Stomach (tissue), 9 donors: ENCODE results near the gene ZDHHC9. TPM values are rescaled to one million over a fixed set of nuclear protein-coding genes. Genes with fewer than 3 reads are reported as not detected.

Source experiments
- DNase-seq, 2 donors: peaks; one replicate each; pipeline versions ENCODE4 v3.0.0 to v3.0.0-alpha.2; 2013 to 2019
- H3K27ac ChIP-seq, 5 donors: fragments of 200-600 bp in 4 of 5; sonication (generic) in 4 of 5; one replicate each; pipeline ENCODE4 v1.5.1; 2013 to 2019; ENCODE audit warnings: mild to moderate bottlenecking in 1 of 5, moderate library complexity in 1 of 5
- H3K27me3 ChIP-seq, 3 donors: fragments of 200-600 bp; sonication (generic); one replicate each; pipeline ENCODE4 v1.5.1; 2017 to 2019; ENCODE audit warnings: mixed run types in 1 of 3
- H3K36me3 ChIP-seq, 4 donors: fragments of 200-600 bp; sonication (generic); 1 replicate in 3 of 4; 2 replicates in 1 of 4; pipeline ENCODE4 v1.5.1; 2016 to 2019
- H3K4me1 ChIP-seq, 4 donors: fragments of 200-600 bp; sonication (generic); one replicate each; pipeline ENCODE4 v1.5.1; 2016 to 2019
- H3K4me3 ChIP-seq, 4 donors: fragments of 200-600 bp; sonication (generic) in 3 of 4; one replicate each; pipeline ENCODE4 v1.5.1; 2016 to 2019; ENCODE audit warnings: mild to moderate bottlenecking in 1 of 4
- H3K9me3 ChIP-seq, 4 donors: fragments of 200-600 bp; sonication (generic); one replicate each; pipeline ENCODE4 v1.5.1; 2016 to 2019
- EP300 ChIP-seq: sonication (generic); formaldehyde crosslinking; IDR thresholded peaks from one replicate; pipeline ENCODE4 v1.6.1; 2017; ENCODE audit warnings: antibody characterized with exemption
- POLR2A ChIP-seq, 4 donors: fragments of 450-650 bp; IDR thresholded peaks; one replicate each; pipeline ENCODE4 v1.6.1; 2016; ENCODE audit warnings: antibody characterized with exemption in 4 of 4, control low read depth in 2 of 4, mild to moderate bottlenecking in 1 of 4, moderate library complexity in 1 of 4
- POLR2AphosphoS5 ChIP-seq, 3 donors: sonication (generic); formaldehyde crosslinking; IDR thresholded peaks; one replicate each; pipeline ENCODE4 v1.6.1; 2016; ENCODE audit warnings: antibody characterized with exemption in 3 of 3
- WGBS, 5 donors: extraction: QIAGEN DNeasy Blood & Tissue Kit in 3 of 5; methylation state at CpG; one replicate each; pipeline versions ENCODE4 v1.1.5 to v1.1.7; 2013 to 2018; 5-methylcytosine and 5-hydroxymethylcytosine counted together
- intact Hi-C: fragments of 100-400 bp; cut with DNase I; formaldehyde crosslinking; loops from one replicate; pipeline ENCODE4 v1.15.1; 2023; ENCODE audit warnings: low total_unique reads
- polyA plus RNA-seq, 3 donors: library from polyadenylated mRNA; stranded (reverse); fragments of 200-250 nt; gene quantifications; one replicate each; pipeline ENCODE4 v1.2.3, GENCODE V29; 2013
- total RNA-seq, 5 donors: library from RNA; depleted of rRNA; stranded (reverse); fragments of >200 nt; gene quantifications; one replicate each; pipeline versions ENCODE4 v1.1.0 to v1.2.3, GENCODE V29; 2014 to 2016
- TF ChIP-seq, protein P1 (sequence below), 7 experiments: fragments of 450-650 bp in 4 of 7; fragments of 200-600 bp in 3 of 7; sonication (generic) in 3 of 7; IDR thresholded peaks; one replicate each; pipeline ENCODE4 v1.5.1; 2016 to 2019; ENCODE audit warnings: antibody characterized with exemption in 7 of 7, control low read depth in 2 of 7, mild to moderate bottlenecking in 1 of 7
- donor health status: healthy with polysubstance abuse.
- donor health status: Bipolar disorder and iron deficiency.
- donor health status: healthy.

ZDHHC9 gene
- total and polyA plus RNA-seq, 8 donors, result 8.1 to 30.1 (median 17.4) TPM; not detected in 1

DNA sequence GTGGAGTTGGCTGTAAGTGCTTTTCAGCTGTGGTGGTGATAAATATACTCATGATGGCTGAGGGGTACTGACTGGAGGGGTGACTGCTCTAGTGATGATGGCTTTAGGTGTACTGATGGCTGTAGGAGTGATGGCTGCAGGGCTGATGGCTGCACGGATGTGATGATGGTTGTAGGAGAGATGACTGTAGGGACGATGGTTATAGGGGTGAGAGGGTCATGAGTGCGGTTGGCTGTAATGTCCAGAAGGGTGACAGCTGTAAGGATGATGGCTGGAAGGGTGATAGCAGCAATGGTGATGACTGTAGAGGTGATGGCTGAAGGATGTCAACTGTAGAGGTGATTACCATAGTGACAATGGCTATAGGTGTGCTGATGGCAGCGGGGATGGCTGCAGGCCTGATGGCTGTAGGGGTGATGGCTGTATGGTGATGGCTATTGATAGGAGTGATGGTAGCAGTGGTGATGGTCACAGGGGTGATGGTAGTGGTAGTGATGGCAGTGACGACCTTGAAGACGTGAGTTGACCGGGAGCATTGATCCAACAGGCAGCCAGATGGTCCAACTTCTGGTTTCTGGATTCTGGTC, 64.5 kb downstream of the ZDHHC9 start:
- peak overlapping the region in 3 of 5 donors; percentile 16 to 74 (median 68) for H3K27ac ChIP-seq
- 73 to 90% (median 81%) methylated on average over 5 to 7 of the region's 7 CpGs for WGBS, 5 donors
- no peaks in the 10 kb centered on the region for H3K9me3 ChIP-seq
- H3K27me3 ChIP-seq, result no peaks in the 10 kb centered on the region
- H3K36me3 ChIP-seq, result no peaks in the 10 kb centered on the region
- TF ChIP-seq, protein P1, sequence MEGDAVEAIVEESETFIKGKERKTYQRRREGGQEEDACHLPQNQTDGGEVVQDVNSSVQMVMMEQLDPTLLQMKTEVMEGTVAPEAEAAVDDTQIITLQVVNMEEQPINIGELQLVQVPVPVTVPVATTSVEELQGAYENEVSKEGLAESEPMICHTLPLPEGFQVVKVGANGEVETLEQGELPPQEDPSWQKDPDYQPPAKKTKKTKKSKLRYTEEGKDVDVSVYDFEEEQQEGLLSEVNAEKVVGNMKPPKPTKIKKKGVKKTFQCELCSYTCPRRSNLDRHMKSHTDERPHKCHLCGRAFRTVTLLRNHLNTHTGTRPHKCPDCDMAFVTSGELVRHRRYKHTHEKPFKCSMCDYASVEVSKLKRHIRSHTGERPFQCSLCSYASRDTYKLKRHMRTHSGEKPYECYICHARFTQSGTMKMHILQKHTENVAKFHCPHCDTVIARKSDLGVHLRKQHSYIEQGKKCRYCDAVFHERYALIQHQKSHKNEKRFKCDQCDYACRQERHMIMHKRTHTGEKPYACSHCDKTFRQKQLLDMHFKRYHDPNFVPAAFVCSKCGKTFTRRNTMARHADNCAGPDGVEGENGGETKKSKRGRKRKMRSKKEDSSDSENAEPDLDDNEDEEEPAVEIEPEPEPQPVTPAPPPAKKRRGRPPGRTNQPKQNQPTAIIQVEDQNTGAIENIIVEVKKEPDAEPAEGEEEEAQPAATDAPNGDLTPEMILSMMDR (IDR thresholded peaks at IDR 0.05), result no peak
- no peak for TF ChIP-seq POLR2AphosphoS5 (IDR thresholded peaks at IDR 0.05)
- TF ChIP-seq EP300, result no peak
- no peak for TF ChIP-seq POLR2A (IDR thresholded peaks at IDR 0.05)
- peaks cover 0 to 10% (median 0%) of the 10 kb centered on the region in 4 donors for H3K4me1 ChIP-seq
- intact Hi-C loops, result no loop called here
- no peak overlapping the region for H3K4me3 ChIP-seq
- no peak for DNase-seq

DNA sequence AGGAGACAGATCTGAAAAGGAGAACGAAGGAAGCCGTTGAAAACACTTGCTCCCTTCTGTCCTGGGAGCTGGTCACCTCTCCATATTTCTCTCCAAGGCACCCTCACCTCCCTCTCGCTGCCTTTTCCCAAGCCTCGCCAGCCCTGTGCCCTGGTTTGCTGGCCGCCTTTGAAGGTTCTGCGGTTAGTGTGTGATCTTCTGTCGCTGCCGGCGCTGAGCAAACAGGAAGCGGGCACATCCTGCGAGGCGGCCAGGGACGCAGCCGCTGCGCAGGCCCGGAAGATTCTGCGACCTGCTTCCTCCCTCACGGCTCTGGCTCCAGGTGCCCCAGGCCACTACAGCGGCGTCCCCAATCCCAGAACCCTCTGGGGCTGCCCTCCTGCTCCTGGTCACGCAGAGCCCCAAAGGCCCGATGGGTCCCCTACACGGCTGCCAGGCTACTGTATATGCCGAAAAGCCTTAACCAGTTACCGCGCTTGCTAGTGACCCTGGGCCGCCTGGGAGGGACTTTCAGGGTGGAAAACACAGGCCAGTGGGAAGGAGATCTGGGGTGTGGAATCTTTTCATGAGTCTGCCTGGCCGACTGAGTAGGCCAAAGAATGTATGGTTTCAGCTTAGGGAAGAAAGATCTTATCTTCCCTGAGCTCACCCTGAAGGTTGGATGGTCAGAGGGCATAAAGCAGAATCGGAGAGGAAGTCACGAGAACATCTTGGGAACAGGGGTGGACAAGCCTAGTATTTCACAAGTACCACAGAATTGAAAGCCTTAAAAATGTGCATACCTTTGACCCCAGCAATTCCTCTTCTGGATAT, 66.3 kb downstream of the ZDHHC9 start:
- Histone ChIP-seq H3K27ac (peak overlapping the region; percentile 22 to 83 (median 74)), H3K4me1 (peaks cover 0 to 10% (median 0%) of the 10 kb centered on the region in 4 donors), H3K27me3 (no peaks in the 10 kb centered on the region), H3K4me3 (peak overlapping the region in 2 of 4 donors; percentile 1 to 22), H3K9me3 (no peaks in the 10 kb centered on the region), H3K36me3 (no peaks in the 10 kb centered on the region)
- intact Hi-C loops, result no loop called here
- 24 to 58% (median 44%) methylated on average over 14 to 30 of the region's 30 CpGs for WGBS, 5 donors
- peak; percentile 71 to 81 for DNase-seq
- TF ChIP-seq, protein P1 (IDR thresholded peaks at IDR 0.05), result no peak
- TF ChIP-seq EP300, result no peak
- no peak for TF ChIP-seq POLR2A (IDR thresholded peaks at IDR 0.05)
- TF ChIP-seq POLR2AphosphoS5 (IDR thresholded peaks at IDR 0.05), result peak in 2 of 3 donors; percentile 30 to 55

DNA sequence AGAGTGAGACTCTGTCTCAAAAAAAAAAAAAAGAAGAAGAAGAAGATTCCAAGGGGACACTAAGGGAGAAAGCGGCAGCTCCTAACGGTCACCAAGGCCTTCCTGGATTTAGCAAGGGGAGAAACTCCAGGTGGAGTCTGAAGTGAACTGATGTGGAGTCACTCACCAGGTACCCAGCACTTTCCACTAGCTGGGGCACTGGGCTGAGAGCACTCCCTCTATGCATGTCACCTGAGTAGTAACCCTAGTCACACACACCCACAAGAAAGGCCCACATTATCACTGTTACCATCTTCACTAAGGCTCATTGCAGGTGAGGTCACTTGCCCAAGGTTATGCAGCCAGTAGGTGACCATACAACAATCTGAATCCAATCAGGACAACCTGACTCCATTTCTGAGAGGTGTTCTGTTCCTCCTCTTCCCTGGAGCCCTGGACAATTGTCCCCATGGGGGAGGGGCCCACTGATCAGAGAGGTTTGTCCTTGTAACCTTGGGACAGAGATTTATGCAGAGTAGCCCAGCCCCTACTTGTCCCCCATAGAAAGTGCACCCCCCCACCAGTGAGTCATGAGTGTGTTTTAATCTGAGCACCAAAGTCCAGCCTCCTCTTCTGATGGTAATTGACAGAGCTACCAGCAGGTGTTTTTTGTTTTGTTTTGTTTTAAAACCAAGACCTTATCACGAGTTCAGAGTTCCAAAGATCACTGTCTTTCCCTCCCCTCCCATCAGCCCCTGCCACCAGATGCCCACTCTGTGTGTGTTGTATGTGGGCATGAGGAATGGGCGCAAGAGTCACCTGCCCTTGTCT, 69.8 kb downstream of the ZDHHC9 start:
- Histone ChIP-seq H3K9me3 (no peaks in the 10 kb centered on the region), H3K4me3 (no peak overlapping the region), H3K27me3 (no peaks in the 10 kb centered on the region), H3K4me1 (peaks cover 0 to 10% (median 0%) of the 10 kb centered on the region in 4 donors), H3K27ac (peak overlapping the region in 3 of 5 donors; percentile 13 to 77 (median 70)), H3K36me3 (no peaks in the 10 kb centered on the region)
- intact Hi-C loops, result no loop called here
- 68 to 81% (median 76%) methylated on average over 2 to 4 of the region's 4 CpGs for WGBS, 5 donors
- peak in 1 of 2 donors; percentile 41 for DNase-seq
- TF ChIP-seq POLR2AphosphoS5 (IDR thresholded peaks at IDR 0.05) (no peak), POLR2A (IDR thresholded peaks at IDR 0.05) (no peak), EP300 (no peak)
- TF ChIP-seq, protein P1 (IDR thresholded peaks at IDR 0.05), result no peak
